Erythroblast (primary cell): ENCODE results near the gene SMYD4.

ENCODE experiments used
- GATA1 ChIP-seq: IDR thresholded peaks from 2 replicates; pipeline ENCODE4 v1.6.1; 2011; ENCODE audit warnings: low read depth, mild to moderate bottlenecking, control low read depth, low read length, moderate library complexity
- POLR2A ChIP-seq: IDR thresholded peaks from 2 replicates; pipeline ENCODE4 v1.6.1; 2011; ENCODE audit warnings: mild to moderate bottlenecking, low read length

GRCh38 chr17:1872976-1873375, 43.3 kb upstream of the SMYD4 start:
- no peak for TF ChIP-seq POLR2A
- no peak for TF ChIP-seq GATA1
